K562 (cell line): ENCODE data around the gene GHDC. TPM values are rescaled to one million over a fixed set of nuclear protein-coding genes. Genes with fewer than 3 reads are reported as not detected.

Experiments
- ARHGAP35 ChIP-seq: fragments of 450-650 bp; IDR thresholded peaks from 2 replicates; pipeline ENCODE4 v1.6.1; 2018; ENCODE audit not compliant: partially characterized antibody
- ATF4 ChIP-seq: fragments of 450-650 bp; formaldehyde crosslinking; IDR thresholded peaks from 2 replicates; pipeline ENCODE4 v1.4.0; 2022; ENCODE audit warnings: mild to moderate bottlenecking, moderate library complexity
- CBX8 ChIP-seq: fragments of 200-600 bp; sonication (generic); IDR thresholded peaks from 2 replicates; pipeline ENCODE4 v1.6.1; 2012; ENCODE audit warnings: borderline replicate concordance, mixed run types, low read depth, mild to moderate bottlenecking, moderate library complexity, mixed read lengths, low read length, control low read depth, inconsistent platforms; ENCODE audit not compliant: poor library complexity, severe bottlenecking; ENCODE audit errors: extremely low read depth
- DMBX1 ChIP-seq: fragments of 250-450 bp; sonication (Bioruptor Pico); IDR thresholded peaks from 2 replicates; pipeline ENCODE4 v1.8.0; 2022; ENCODE audit warnings: inconsistent platforms, mild to moderate bottlenecking, moderate library complexity, borderline replicate concordance
- EHMT2 ChIP-seq: fragments of 450-650 bp; IDR thresholded peaks from 2 replicates; pipeline ENCODE4 v1.6.1; 2018; ENCODE audit warnings: antibody characterized with exemption
- FOXM1 ChIP-seq, 2 experiments: fragments of 450-650 bp in 1 of 2; sonication (generic) in 1 of 2; formaldehyde crosslinking in 1 of 2; IDR thresholded peaks; 2 replicates each; pipeline versions ENCODE4 v1.6.1 to v1.9.0; 2017 to 2022; ENCODE audit warnings: low read depth in 2 of 2, mild to moderate bottlenecking in 2 of 2, missing genetic modification reagents in 1 of 2, moderate library complexity in 1 of 2
- NFATC3 ChIP-seq: fragments of 450-650 bp; IDR thresholded peaks from 2 replicates; pipeline ENCODE4 v1.6.1; 2017; ENCODE audit warnings: mild to moderate bottlenecking
- RBBP5 ChIP-seq: fragments of 200-600 bp; sonication (generic); IDR thresholded peaks from 2 replicates; pipeline ENCODE4 v1.6.1; 2012; ENCODE audit warnings: borderline replicate concordance, mild to moderate bottlenecking, low read length, control low read depth, inconsistent platforms; ENCODE audit not compliant: insufficient read depth, poor library complexity, severe bottlenecking
- XRCC5 ChIP-seq: fragments of 200-400 bp; formaldehyde crosslinking; IDR thresholded peaks from 2 replicates; pipeline ENCODE4 v1.6.1; 2017; ENCODE audit warnings: low read depth, mild to moderate bottlenecking, low read length
- ZBTB8A ChIP-seq: fragments of 450-650 bp; IDR thresholded peaks from 2 replicates; pipeline ENCODE4 v1.6.1; 2018; ENCODE audit warnings: mild to moderate bottlenecking, moderate library complexity; ENCODE audit not compliant: partially characterized antibody
- ZNF143 ChIP-seq: sonication (generic); formaldehyde crosslinking; IDR thresholded peaks from 2 replicates; pipeline ENCODE4 v1.9.0; 2022; ENCODE audit warnings: mild to moderate bottlenecking, missing genetic modification reagents
- polyA plus RNA-seq, 8 experiments: library from polyadenylated mRNA; depleted of rRNA in 4 of 8; stranded (reverse) in 5 of 8; unstranded in 3 of 8; fragments of >200 nt; fragmentation: Nextera tagmentation in 2 of 8; fragmentation: Illumina TruSeq in 1 of 8; extraction: Ambion mirVana in 2 of 8; extraction: Trizol in 1 of 8; gene quantifications; 2 replicates each; pipeline versions ENCODE4 v1.2.1 to v1.2.3, GENCODE V29; 2011 to 2014; ENCODE audit warnings: inconsistent platforms in 1 of 8, missing spikeins in 1 of 8
- total RNA-seq, 7 experiments: library from RNA; depleted of rRNA in 6 of 7; stranded (reverse); fragments of >200 nt in 6 of 7; fragmentation: Illumina TruSeq in 2 of 7; extraction: Trizol in 2 of 7; gene quantifications; 2 replicates each; pipeline versions ENCODE4 v1.2.1 to v1.2.3, GENCODE V29; 2011 to 2021; ENCODE audit warnings: low replicate concordance in 1 of 7
- TF ChIP-seq, protein P1 (sequence below), 2 experiments: fragments of 450-650 bp; formaldehyde crosslinking in 1 of 2; IDR thresholded peaks; 2 replicates each; pipeline versions ENCODE4 v1.4.0 to v1.6.1; 2014 to 2020; ENCODE audit warnings: mild to moderate bottlenecking in 2 of 2, borderline replicate concordance in 1 of 2, low read depth in 1 of 2
- TF ChIP-seq, protein P2 (sequence below): fragments of 250-450 bp; sonication (Bioruptor Pico); IDR thresholded peaks from 2 replicates; pipeline ENCODE4 v1.5.0; 2021
- TF ChIP-seq, protein P3 (sequence below), 2 experiments: fragments of 450-650 bp; IDR thresholded peaks; 2 replicates each; pipeline ENCODE4 v1.6.1; 2016

Gene GHDC
- total and polyA plus RNA-seq, 9 of the 15 experiments (the other 6 are each of a cell fraction or from before 2014, with no cell fraction given) = 0.65 to 23.2 (median 11.2) TPM

GRCh38 chr17:42179911-42180410 lies 14.3 kb downstream of the GHDC start (continued):
- TF ChIP-seq, protein P1, sequence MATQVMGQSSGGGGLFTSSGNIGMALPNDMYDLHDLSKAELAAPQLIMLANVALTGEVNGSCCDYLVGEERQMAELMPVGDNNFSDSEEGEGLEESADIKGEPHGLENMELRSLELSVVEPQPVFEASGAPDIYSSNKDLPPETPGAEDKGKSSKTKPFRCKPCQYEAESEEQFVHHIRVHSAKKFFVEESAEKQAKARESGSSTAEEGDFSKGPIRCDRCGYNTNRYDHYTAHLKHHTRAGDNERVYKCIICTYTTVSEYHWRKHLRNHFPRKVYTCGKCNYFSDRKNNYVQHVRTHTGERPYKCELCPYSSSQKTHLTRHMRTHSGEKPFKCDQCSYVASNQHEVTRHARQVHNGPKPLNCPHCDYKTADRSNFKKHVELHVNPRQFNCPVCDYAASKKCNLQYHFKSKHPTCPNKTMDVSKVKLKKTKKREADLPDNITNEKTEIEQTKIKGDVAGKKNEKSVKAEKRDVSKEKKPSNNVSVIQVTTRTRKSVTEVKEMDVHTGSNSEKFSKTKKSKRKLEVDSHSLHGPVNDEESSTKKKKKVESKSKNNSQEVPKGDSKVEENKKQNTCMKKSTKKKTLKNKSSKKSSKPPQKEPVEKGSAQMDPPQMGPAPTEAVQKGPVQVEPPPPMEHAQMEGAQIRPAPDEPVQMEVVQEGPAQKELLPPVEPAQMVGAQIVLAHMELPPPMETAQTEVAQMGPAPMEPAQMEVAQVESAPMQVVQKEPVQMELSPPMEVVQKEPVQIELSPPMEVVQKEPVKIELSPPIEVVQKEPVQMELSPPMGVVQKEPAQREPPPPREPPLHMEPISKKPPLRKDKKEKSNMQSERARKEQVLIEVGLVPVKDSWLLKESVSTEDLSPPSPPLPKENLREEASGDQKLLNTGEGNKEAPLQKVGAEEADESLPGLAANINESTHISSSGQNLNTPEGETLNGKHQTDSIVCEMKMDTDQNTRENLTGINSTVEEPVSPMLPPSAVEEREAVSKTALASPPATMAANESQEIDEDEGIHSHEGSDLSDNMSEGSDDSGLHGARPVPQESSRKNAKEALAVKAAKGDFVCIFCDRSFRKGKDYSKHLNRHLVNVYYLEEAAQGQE (IDR thresholded peaks at IDR 0.05; ENCODE audit: borderline replicate concordance) = peak; percentile 99
- TF ChIP-seq, protein P1 (CRISPR knock-in tag; IDR thresholded peaks at IDR 0.05; ENCODE audit: low read depth) = peak; percentile 97
- TF ChIP-seq RBBP5 = no peak
- TF ChIP-seq NFATC3 = no peak
- TF ChIP-seq EHMT2 = peak; percentile 98
- no peak for TF ChIP-seq ARHGAP35
- no peak for TF ChIP-seq XRCC5
- no peak for TF ChIP-seq ZBTB8A
- TF ChIP-seq, protein P2, sequence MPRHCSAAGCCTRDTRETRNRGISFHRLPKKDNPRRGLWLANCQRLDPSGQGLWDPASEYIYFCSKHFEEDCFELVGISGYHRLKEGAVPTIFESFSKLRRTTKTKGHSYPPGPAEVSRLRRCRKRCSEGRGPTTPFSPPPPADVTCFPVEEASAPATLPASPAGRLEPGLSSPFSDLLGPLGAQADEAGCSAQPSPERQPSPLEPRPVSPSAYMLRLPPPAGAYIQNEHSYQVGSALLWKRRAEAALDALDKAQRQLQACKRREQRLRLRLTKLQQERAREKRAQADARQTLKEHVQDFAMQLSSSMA (CRISPR knock-in tag) = no peak
- no peak for TF ChIP-seq ATF4
- TF ChIP-seq, protein P3, sequence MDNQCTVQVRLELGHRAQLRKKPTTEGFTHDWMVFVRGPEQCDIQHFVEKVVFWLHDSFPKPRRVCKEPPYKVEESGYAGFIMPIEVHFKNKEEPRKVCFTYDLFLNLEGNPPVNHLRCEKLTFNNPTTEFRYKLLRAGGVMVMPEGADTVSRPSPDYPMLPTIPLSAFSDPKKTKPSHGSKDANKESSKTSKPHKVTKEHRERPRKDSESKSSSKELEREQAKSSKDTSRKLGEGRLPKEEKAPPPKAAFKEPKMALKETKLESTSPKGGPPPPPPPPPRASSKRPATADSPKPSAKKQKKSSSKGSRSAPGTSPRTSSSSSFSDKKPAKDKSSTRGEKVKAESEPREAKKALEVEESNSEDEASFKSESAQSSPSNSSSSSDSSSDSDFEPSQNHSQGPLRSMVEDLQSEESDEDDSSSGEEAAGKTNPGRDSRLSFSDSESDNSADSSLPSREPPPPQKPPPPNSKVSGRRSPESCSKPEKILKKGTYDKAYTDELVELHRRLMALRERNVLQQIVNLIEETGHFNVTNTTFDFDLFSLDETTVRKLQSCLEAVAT (IDR thresholded peaks at IDR 0.05) = no peak
- TF ChIP-seq FOXM1 (IDR thresholded peaks at IDR 0.05; ENCODE audit: low read depth) = no peak
- peak; percentile 73; the same call in 1 of the 2 replicates for TF ChIP-seq FOXM1 (CRISPR knock-in tag; IDR thresholded peaks at IDR 0.05; ENCODE audit: low read depth)
- peak; percentile 24; the same call in 1 of the 2 replicates for TF ChIP-seq DMBX1 (CRISPR knock-in tag)
- no peak for TF ChIP-seq ZNF143
- no peak for TF ChIP-seq CBX8
